ENCODE results near the gene C5orf46. TPM values are rescaled to one million over a fixed set of nuclear protein-coding genes. Genes with fewer than 3 reads are reported as not detected.

Gene C5orf46
- total RNA-seq, 2 experiments from 2014 or later, result not detected

Other genes starting within 250 kb of the C5orf46 start
- gene JAKMIP2, start 123.8 kb downstream of the C5orf46 start, total RNA-seq, result 1 to 10 TPM; 3.4 to 3.9 TPM
- not detected for gene SPINK1, start 74.9 kb downstream of the C5orf46 start, total RNA-seq
- not detected for gene SCGB3A2, start 27.8 kb downstream of the C5orf46 start, total RNA-seq
- gene SPINK5, start 157.4 kb upstream of the C5orf46 start, total RNA-seq, result not detected